K562 (cell line): ENCODE results near the gene UIMC1. TPM values are rescaled to one million over a fixed set of nuclear protein-coding genes. Genes with fewer than 3 reads are reported as not detected.

Experiments
- ATAC-seq: fragments of 200-7000 bp; cut with Tn5 transposase; 3 replicates; pipeline ENCODE4 v1.9.1; 2020; ENCODE audit warnings: moderate library complexity
- BruUV-seq: library from RNA; stranded (reverse); fragments of 400-500 nt; replicated peaks from 2 replicates; lab custom pipeline; 2021; lab: Mats Ljungman, UMichigan
- CTCF ChIA-PET: fragments of 300-600 bp; formaldehyde crosslinking; extraction: SDS; loops from one replicate; lab custom pipeline; 2021; ENCODE audit warnings: low intra/inter-chr PET ratio; lab: Yijun Ruan, JAX
- POLR2A ChIA-PET: fragments of 300-600, 350-650 bp; sonication (Branson Sonifier 250); formaldehyde crosslinking; extraction: SDS; loops from one replicate; lab custom pipeline; 2021; ENCODE audit warnings: antibody characterized with exemption, inconsistent platforms; lab: Yijun Ruan, JAX
- DNase-seq, 4 experiments: peaks; one replicate each; pipeline versions ENCODE4 v3.0.0 to v3.0.0-alpha.2; 2011 to 2018; ENCODE audit warnings: low spot score in 3 of 4, mixed read lengths in 3 of 4; ENCODE audit errors: extremely low read depth in 1 of 4
- FAIRE-seq: peaks from 2 replicates; lab custom pipeline; 2011; peaks lifted over from hg19 to GRCh38; lab: Jason Lieb, UNC
- H2AFZ ChIP-seq: 2 replicates; pipeline ENCODE4 v1.6.0; 2011; ENCODE audit warnings: low read depth, low read length, control low read depth, inconsistent platforms
- H3K27ac ChIP-seq: fragments of 200-600 bp; 3 replicates; pipeline ENCODE4 v1.8.0; 2011; ENCODE audit warnings: low read depth, mild to moderate bottlenecking, control low read depth, inconsistent platforms, low read length, moderate library complexity, mixed read lengths; ENCODE audit errors: extremely low read depth
- H3K27me3 ChIP-seq, 2 experiments: fragments of 300-600 bp in 1 of 2; 2 replicates in 1 of 2; 3 replicates in 1 of 2; pipeline versions ENCODE4 v1.6.0 to v1.8.0; 2011; ENCODE audit warnings: inconsistent platforms in 2 of 2, low read length in 2 of 2, mild to moderate bottlenecking in 1 of 2, mixed read lengths in 1 of 2, moderate library complexity in 1 of 2; ENCODE audit not compliant: control insufficient read depth in 2 of 2, insufficient read depth in 2 of 2
- H3K36me3 ChIP-seq: fragments of 300-600 bp; 3 replicates; pipeline ENCODE4 v1.8.0; 2011; ENCODE audit warnings: mild to moderate bottlenecking, low read length, inconsistent platforms; ENCODE audit not compliant: control insufficient read depth, insufficient read depth
- H3K4me1 ChIP-seq, 2 experiments: fragments of 200-600 bp in 1 of 2; replicated peaks in 1 of 2; 2 replicates in 1 of 2; 3 replicates in 1 of 2; pipeline versions ENCODE4 v1.5.1 to v1.8.0; 2011; ENCODE audit warnings: inconsistent platforms in 2 of 2, low read length in 2 of 2, mild to moderate bottlenecking in 1 of 2, mixed read lengths in 1 of 2, moderate library complexity in 1 of 2; ENCODE audit not compliant: control insufficient read depth in 2 of 2, insufficient read depth in 2 of 2
- H3K4me2 ChIP-seq: 2 replicates; pipeline ENCODE4 v1.6.1; 2011; ENCODE audit warnings: low read length, control low read depth, inconsistent platforms, mixed read lengths; ENCODE audit not compliant: insufficient read depth
- H3K4me3 ChIP-seq: fragments of 200-600 bp; sonication (generic), shearing (Covaris generic); 2 replicates; pipeline ENCODE4 v1.5.1; 2016; ENCODE audit warnings: control low read depth, inconsistent platforms
- H3K79me2 ChIP-seq: fragments of 200-600 bp; 3 replicates; pipeline ENCODE4 v1.8.0; 2011; ENCODE audit warnings: low read length, inconsistent platforms; ENCODE audit not compliant: control insufficient read depth, insufficient read depth
- H3K9ac ChIP-seq, 2 experiments: 2 replicates each; pipeline versions ENCODE4 v1.6.0 to v1.6.1; 2011; ENCODE audit warnings: low read depth in 2 of 2, low read length in 2 of 2, control low read depth in 1 of 2, inconsistent platforms in 1 of 2, mild to moderate bottlenecking in 1 of 2, mixed read lengths in 1 of 2; ENCODE audit not compliant: insufficient read depth in 1 of 2
- H3K9me1 ChIP-seq: one replicate; pipeline ENCODE4 v1.6.0; 2011; ENCODE audit warnings: inconsistent platforms, mild to moderate bottlenecking, low read length, moderate library complexity; ENCODE audit not compliant: control insufficient read depth, insufficient read depth
- H3K9me3 ChIP-seq: replicated peaks from 2 replicates; pipeline ENCODE4 v1.5.1; 2011; ENCODE audit warnings: low read depth, low read length, inconsistent platforms; ENCODE audit not compliant: control insufficient read depth, insufficient read depth
- H4K20me1 ChIP-seq: replicated peaks from 2 replicates; pipeline ENCODE4 v1.6.1; 2011; ENCODE audit warnings: low read length, inconsistent platforms, mixed read lengths; ENCODE audit not compliant: control insufficient read depth, insufficient read depth
- RBM25 ChIP-seq: fragments of 200-400 bp; formaldehyde crosslinking; IDR thresholded peaks from 2 replicates; pipeline ENCODE4 v1.6.1; 2018; ENCODE audit warnings: low read length, low read depth, moderate library complexity; ENCODE audit not compliant: severe bottlenecking
- REST ChIP-seq, 2 experiments: fragments of 450-650 bp; formaldehyde crosslinking in 1 of 2; IDR thresholded peaks; 2 replicates each; pipeline versions ENCODE4 v1.4.0 to v1.6.1; 2014 to 2020; ENCODE audit warnings: mild to moderate bottlenecking in 2 of 2, borderline replicate concordance in 1 of 2, low read depth in 1 of 2
- WGBS: fragments of 100-300 bp; shearing (Covaris generic); methylation state at CpG from one replicate; pipeline ENCODE4 v1.1.6; 2016; ENCODE audit warnings: low coverage, mixed read lengths; ENCODE audit not compliant: insufficient coverage; ENCODE audit errors: missing lambda C conversion rate; 5-methylcytosine and 5-hydroxymethylcytosine counted together
- in situ Hi-C: fragments of 300-500 bp; cut with MboI; formaldehyde crosslinking; loops from 4 replicates; pipeline ENCODE4 v1.15.0; 2018; ENCODE audit warnings: inconsistent platforms, mixed read lengths
- intact Hi-C: fragments of 100-400 bp; cut with micrococcal nuclease; formaldehyde crosslinking; loops from 2 replicates; pipeline ENCODE4 v1.14.2; 2022
- polyA plus RNA-seq, 8 experiments: library from polyadenylated mRNA; depleted of rRNA in 4 of 8; stranded (reverse) in 5 of 8; unstranded in 3 of 8; fragments of >200 nt; fragmentation: Nextera tagmentation in 2 of 8; fragmentation: Illumina TruSeq in 1 of 8; extraction: Ambion mirVana in 2 of 8; extraction: Trizol in 1 of 8; gene quantifications; 2 replicates each; pipeline versions ENCODE4 v1.2.1 to v1.2.3, GENCODE V29; 2011 to 2014; ENCODE audit warnings: inconsistent platforms in 1 of 8, missing spikeins in 1 of 8
- total RNA-seq, 7 experiments: library from RNA; depleted of rRNA in 6 of 7; stranded (reverse); fragments of >200 nt in 6 of 7; fragmentation: Illumina TruSeq in 2 of 7; extraction: Trizol in 2 of 7; gene quantifications; 2 replicates each; pipeline versions ENCODE4 v1.2.1 to v1.2.3, GENCODE V29; 2011 to 2021; ENCODE audit warnings: low replicate concordance in 1 of 7

UIMC1 gene
- total and polyA plus RNA-seq, 9 of the 15 experiments (the other 6 are each of a cell fraction or from before 2014, with no cell fraction given): 14.9 to 51.7 (median 36.8) TPM

- FAIRE-seq (no peak), ATAC-seq (no peak), DNase-seq (no peak)
- Histone ChIP-seq H3K36me3 (peaks cover 22% of the 10 kb centered on the region), H3K4me2 (no peak overlapping the region), H3K9ac (no peak overlapping the region), H3K79me2 (peaks cover 79% of the 10 kb centered on the region), H3K9me3 (no peaks in the 10 kb centered on the region), H4K20me1 (peaks cover 24% of the 10 kb centered on the region), H3K4me1 (peaks cover 3 to 22% of the 10 kb centered on the region in 2 experiments; a peak in 3 of 5 replicates), H3K9me1 (no peaks in the 10 kb centered on the region), H3K4me3 (no peak overlapping the region), H3K27ac (no peak overlapping the region), H3K27me3 (no peaks in the 10 kb centered on the region), H2AFZ (no peak overlapping the region)
- intact Hi-C loops: no loop called here
- WGBS: 67% methylated on average over 5 of the region's 5 CpGs
- BruUV-seq: no TSS peak
- in situ Hi-C loops: no loop called here
- ChIA-PET POLR2A (interaction anchor here (0.7 to 4.1 kb wide), 2 partner anchors 8 to 68 kb away, joined by 3 to 45 read pairs; no protein-coding TSS in a partner anchor), CTCF (interaction anchor here (0.7 kb wide), 1 partner anchor 21 kb away, joined by 3 read pairs; no protein-coding TSS in a partner anchor)
- TF ChIP-seq REST (IDR thresholded peaks at IDR 0.05; ENCODE audit: borderline replicate concordance) (no peak), REST (CRISPR knock-in tag; IDR thresholded peaks at IDR 0.05; ENCODE audit: low read depth) (no peak), RBM25 (no peak)
These were observed 2.9 kb downstream of the UIMC1 start for GRCh38 chr5:177003649-177004048.
